Fibroblast of the aortic adventitia (primary cell): ENCODE results near the gene TEX28. TPM values are rescaled to one million over a fixed set of nuclear protein-coding genes. Genes with fewer than 3 reads are reported as not detected.
"Not testable (repeated sequence)": the region's sequence is repeated elsewhere in the genome, so short reads cannot be mapped to it uniquely, and the experiment has no call there.

Experiments used
- DNase-seq: peaks from one replicate; pipeline ENCODE4 v3.0.0-alpha.2; 2010; ENCODE audit warnings: low read depth
- H3K4me3 ChIP-seq: 2 replicates; pipeline ENCODE4 v1.5.1; 2011; ENCODE audit warnings: low read depth, mild to moderate bottlenecking, control low read depth, low read length, moderate library complexity
- CTCF ChIP-seq: IDR thresholded peaks from 2 replicates; pipeline ENCODE4 v1.5.1; 2011; ENCODE audit warnings: mild to moderate bottlenecking, low read length, control low read depth, inconsistent platforms; ENCODE audit not compliant: insufficient read depth
- total RNA-seq: library from RNA; depleted of rRNA; stranded (reverse); fragments of >200 nt; gene quantifications from 2 replicates; pipeline ENCODE4 v1.2.3, GENCODE V29; 2012; ENCODE audit warnings: low replicate concordance

Gene TEX28
- total RNA-seq, 1 donor: not detected

- no peak overlapping the region for H3K4me3 ChIP-seq
- no peak for DNase-seq
- TF ChIP-seq CTCF: no peak
These were observed 8.6 kb upstream of the TEX28 start for GRCh38 chrX:154303476-154303875.

GRCh38 chrX:154302998-154303397 is 8.1 kb upstream of the TEX28 start:
- DNase-seq, H3K4me3 ChIP-seq: not testable (repeated sequence)

GRCh38 chrX:154300816-154301215 is 5.9 kb upstream of the TEX28 start:
- DNase-seq: no peak
- no peak for TF ChIP-seq CTCF
- no peak overlapping the region for H3K4me3 ChIP-seq

GRCh38 chrX:154298312-154298711 is 3.4 kb upstream of the TEX28 start:
- no peak for TF ChIP-seq CTCF

GRCh38 chrX:154296731-154297130 is 1.8 kb upstream of the TEX28 start:
- no peak overlapping the region for H3K4me3 ChIP-seq
- no peak for TF ChIP-seq CTCF
- DNase-seq: no peak

More at GRCh38 chrX:154298312-154298711, 3.4 kb upstream of the TEX28 start:
- no peak overlapping the region for H3K4me3 ChIP-seq
- no peak for DNase-seq

GRCh38 chrX:154295664-154296310 is 863 bp upstream of the TEX28 start, which contains the start of gene TKTL1:
TSS of gene TKTL1 (plus strand) at chrX:154295795. CDS start at chrX:154295860, 65 bp downstream.
- DNase-seq: no peak
- no peak for TF ChIP-seq CTCF
- H3K4me3 ChIP-seq: no peak within 1 kb of the TSS

- H3K4me3 ChIP-seq, DNase-seq: not testable (repeated sequence)
These were observed 8.5 kb downstream of the TEX28 start for GRCh38 chrX:154286406-154286805.

GRCh38 chrX:154284489-154285338 is 10.2 kb downstream of the TEX28 start:
- H3K4me3 ChIP-seq, DNase-seq: not testable (repeated sequence)

GRCh38 chrX:154269245-154269644 is 25.7 kb downstream of the TEX28 start:
- H3K4me3 ChIP-seq, DNase-seq: not testable (repeated sequence)

- not testable (repeated sequence) for H3K4me3 ChIP-seq, DNase-seq
These were observed 31.9 kb downstream of the TEX28 start for GRCh38 chrX:154263072-154263471.

GRCh38 chrX:154258711-154259110 is 36.2 kb downstream of the TEX28 start:
- not testable (repeated sequence) for DNase-seq, H3K4me3 ChIP-seq

GRCh38 chrX:154257282-154257681 is 37.6 kb downstream of the TEX28 start, which contains the start of gene OPN1MW3:
TSS of gene OPN1MW3 (plus strand) at chrX:154257582. CDS start at chrX:154257620, 38 bp downstream.
- not testable (repeated sequence) for H3K4me3 ChIP-seq, DNase-seq
